Mesendoderm (in vitro differentiated cells): ENCODE measurements around the gene ALPK1.

Experiments used
- DNase-seq: peaks from one replicate; pipeline ENCODE4 v3.0.0; 2013
- H2AK5ac ChIP-seq: 2 replicates; pipeline ENCODE4 v1.6.1; 2013; ENCODE audit warnings: low read length, inconsistent platforms
- H2BK120ac ChIP-seq: 2 replicates; pipeline ENCODE4 v1.6.1; 2013; ENCODE audit warnings: low read depth, mild to moderate bottlenecking, low read length, moderate library complexity, mixed read lengths
- H2BK15ac ChIP-seq: replicated peaks from 2 replicates; pipeline ENCODE4 v1.6.1; 2013; ENCODE audit warnings: low read depth, mild to moderate bottlenecking, moderate library complexity
- H2BK5ac ChIP-seq: 2 replicates; pipeline ENCODE4 v1.6.1; 2013; ENCODE audit warnings: low read length, inconsistent platforms
- H3K18ac ChIP-seq: 2 replicates; pipeline ENCODE4 v1.6.1; 2013; ENCODE audit warnings: mild to moderate bottlenecking, low read length, mixed read lengths
- H3K23ac ChIP-seq: one replicate; pipeline ENCODE4 v1.6.1; 2013; ENCODE audit warnings: low read length
- H3K27ac ChIP-seq: 2 replicates; pipeline ENCODE4 v1.5.1; 2013; ENCODE audit warnings: low read depth, mild to moderate bottlenecking, inconsistent platforms, low read length, moderate library complexity
- H3K27me3 ChIP-seq: 2 replicates; pipeline ENCODE4 v1.6.1; 2013; ENCODE audit warnings: low read length, control low read depth, mild to moderate bottlenecking, inconsistent platforms; ENCODE audit not compliant: insufficient read depth, poor library complexity
- H3K36me3 ChIP-seq: 2 replicates; pipeline ENCODE4 v1.6.1; 2013; ENCODE audit warnings: low read length, inconsistent platforms; ENCODE audit not compliant: control insufficient read depth, insufficient read depth
- H3K4ac ChIP-seq: one replicate; pipeline ENCODE4 v1.6.1; 2013; ENCODE audit warnings: low read depth, mild to moderate bottlenecking, low read length, moderate library complexity
- H3K4me1 ChIP-seq: 2 replicates; pipeline ENCODE4 v1.6.1; 2013; ENCODE audit warnings: low read depth, low read length, inconsistent platforms; ENCODE audit not compliant: control insufficient read depth
- H3K4me2 ChIP-seq: 2 replicates; pipeline ENCODE4 v1.6.1; 2013; ENCODE audit warnings: low read length
- H3K4me3 ChIP-seq: 2 replicates; pipeline ENCODE4 v1.5.1; 2013; ENCODE audit warnings: mild to moderate bottlenecking, low read length
- H3K56ac ChIP-seq: one replicate; pipeline ENCODE4 v1.6.1; 2013; ENCODE audit warnings: low read length
- H3K79me1 ChIP-seq: 2 replicates; pipeline ENCODE4 v1.6.1; 2013; ENCODE audit warnings: low read length, inconsistent platforms
- H3K79me2 ChIP-seq: 2 replicates; pipeline ENCODE4 v1.6.1; 2013; ENCODE audit warnings: mild to moderate bottlenecking, low read length; ENCODE audit not compliant: control insufficient read depth, insufficient read depth
- H3K9ac ChIP-seq: 2 replicates; pipeline ENCODE4 v1.6.1; 2013; ENCODE audit warnings: low read length, inconsistent platforms
- H4K5ac ChIP-seq: one replicate; pipeline ENCODE4 v1.6.1; 2013; ENCODE audit warnings: low read length
- H4K8ac ChIP-seq: one replicate; pipeline ENCODE4 v1.6.1; 2013; ENCODE audit warnings: low read depth, mild to moderate bottlenecking, control low read depth, low read length, moderate library complexity
- WGBS: extraction: QIAGEN DNeasy Blood & Tissue Kit; methylation state at CpG from one replicate; pipeline ENCODE4 v1.1.7; 2013; ENCODE audit warnings: low lambda C conversion rate, missing lambda C conversion rate; ENCODE audit not compliant: insufficient coverage; ENCODE audit errors: extremely low coverage; 5-methylcytosine and 5-hydroxymethylcytosine counted together

ALPK1 gene

GRCh38 chr4:112381996-112382692 is 85.0 kb downstream of the ALPK1 start:
- Histone ChIP-seq H2BK5ac (no peak overlapping the region), H3K4me3 (no peak overlapping the region), H3K79me2 (no peaks in the 10 kb centered on the region), H4K5ac (no peak overlapping the region), H3K27me3 (no peaks in the 10 kb centered on the region), H3K23ac (no peak overlapping the region), H3K36me3 (no peaks in the 10 kb centered on the region), H3K4ac (no peak overlapping the region), H4K8ac (no peak overlapping the region), H3K4me2 (no peak overlapping the region), H3K27ac (no peak overlapping the region), H3K18ac (no peak overlapping the region), H3K9ac (no peak overlapping the region), H3K4me1 (peaks cover 2% of the 10 kb centered on the region), H2BK120ac (no peak overlapping the region), H2AK5ac (no peak overlapping the region), H2BK15ac (no peak overlapping the region), H3K56ac (no peak overlapping the region), H3K79me1 (no peaks in the 10 kb centered on the region)
- no CpG with 5 or more reads among the region's 6 CpGs for WGBS
- DNase-seq = no peak

- Histone ChIP-seq H2BK5ac (no peak overlapping the region), H4K8ac (no peak overlapping the region), H3K27me3 (no peaks in the 10 kb centered on the region), H3K18ac (no peak overlapping the region), H3K79me1 (no peaks in the 10 kb centered on the region), H3K23ac (no peak overlapping the region), H4K5ac (no peak overlapping the region), H3K36me3 (no peaks in the 10 kb centered on the region), H2BK15ac (no peak overlapping the region), H2BK120ac (no peak overlapping the region), H3K27ac (no peak overlapping the region), H3K4me2 (no peak overlapping the region), H3K4me1 (no peaks in the 10 kb centered on the region), H3K4me3 (no peak overlapping the region), H3K4ac (no peak overlapping the region), H3K56ac (no peak overlapping the region), H2AK5ac (no peak overlapping the region), H3K9ac (no peak overlapping the region), H3K79me2 (no peaks in the 10 kb centered on the region)
- DNase-seq = no peak
- no CpG with 5 or more reads among the region's 4 CpGs for WGBS
These were observed 88.9 kb downstream of the ALPK1 start for GRCh38 chr4:112386071-112386470.

- no CpG with 5 or more reads among the region's 4 CpGs for WGBS
These were observed 104.9 kb downstream of the ALPK1 start for GRCh38 chr4:112402098-112402497.

GRCh38 chr4:112403101-112403945 is 106.2 kb downstream of the ALPK1 start:
- H3K79me1 ChIP-seq = no peaks in the 10 kb centered on the region
- no peak overlapping the region for H3K23ac ChIP-seq
- no peak overlapping the region for H3K4ac ChIP-seq
- H3K4me2 ChIP-seq = no peak overlapping the region
- no peak overlapping the region for H3K27ac ChIP-seq
- H3K4me3 ChIP-seq = no peak overlapping the region
- no peak overlapping the region for H2BK5ac ChIP-seq
- H3K56ac ChIP-seq = no peak overlapping the region
- H3K18ac ChIP-seq = no peak overlapping the region
- no peak overlapping the region for H4K8ac ChIP-seq
- no peaks in the 10 kb centered on the region for H3K36me3 ChIP-seq
- no peaks in the 10 kb centered on the region for H3K27me3 ChIP-seq
- H3K9ac ChIP-seq = no peak overlapping the region
- H3K79me2 ChIP-seq = no peaks in the 10 kb centered on the region
- DNase-seq = no peak
- WGBS = no CpG with 5 or more reads among the region's 11 CpGs
- H3K4me1 ChIP-seq = no peaks in the 10 kb centered on the region
- no peak overlapping the region for H4K5ac ChIP-seq
- no peak overlapping the region for H2BK15ac ChIP-seq
- H2BK120ac ChIP-seq = no peak overlapping the region
- H2AK5ac ChIP-seq = no peak overlapping the region

More at GRCh38 chr4:112402098-112402497, 104.9 kb downstream of the ALPK1 start:
- H3K79me2 ChIP-seq = no peaks in the 10 kb centered on the region
- no peak overlapping the region for H2AK5ac ChIP-seq
- H4K8ac ChIP-seq = no peak overlapping the region
- H3K4me1 ChIP-seq = no peaks in the 10 kb centered on the region
- H3K18ac ChIP-seq = no peak overlapping the region
- no peaks in the 10 kb centered on the region for H3K79me1 ChIP-seq
- no peak overlapping the region for H2BK5ac ChIP-seq
- no peak overlapping the region for H3K23ac ChIP-seq
- no peak overlapping the region for H2BK15ac ChIP-seq
- H3K36me3 ChIP-seq = no peaks in the 10 kb centered on the region
- no peak overlapping the region for H4K5ac ChIP-seq
- H3K9ac ChIP-seq = no peak overlapping the region
- no peak overlapping the region for H3K56ac ChIP-seq
- no peak for DNase-seq
- H3K4me2 ChIP-seq = no peak overlapping the region
- no peak overlapping the region for H3K27ac ChIP-seq
- no peak overlapping the region for H3K4me3 ChIP-seq
- no peak overlapping the region for H3K4ac ChIP-seq
- no peaks in the 10 kb centered on the region for H3K27me3 ChIP-seq
- no peak overlapping the region for H2BK120ac ChIP-seq

- no peaks in the 10 kb centered on the region for H3K79me2 ChIP-seq
- H2AK5ac ChIP-seq = no peak overlapping the region
- no peak overlapping the region for H3K18ac ChIP-seq
- whole genome bisulfite sequencing = no CpG with 5 or more reads among the region's 2 CpGs
- H3K36me3 ChIP-seq = no peaks in the 10 kb centered on the region
- DNase-seq = no peak
- H3K9ac ChIP-seq = no peak overlapping the region
- H3K4me3 ChIP-seq = no peak overlapping the region
- H2BK15ac ChIP-seq = no peak overlapping the region
- H3K4me2 ChIP-seq = no peak overlapping the region
- H2BK120ac ChIP-seq = no peak overlapping the region
- no peaks in the 10 kb centered on the region for H3K79me1 ChIP-seq
- H3K4ac ChIP-seq = no peak overlapping the region
- no peak overlapping the region for H4K5ac ChIP-seq
- H3K4me1 ChIP-seq = no peaks in the 10 kb centered on the region
- no peak overlapping the region for H3K23ac ChIP-seq
- H3K56ac ChIP-seq = no peak overlapping the region
- no peak overlapping the region for H3K27ac ChIP-seq
- H2BK5ac ChIP-seq = no peak overlapping the region
- no peak overlapping the region for H4K8ac ChIP-seq
- H3K27me3 ChIP-seq = no peaks in the 10 kb centered on the region
These were observed 113.2 kb downstream of the ALPK1 start for GRCh38 chr4:112410364-112410763.
